Measurements from ENCODE around the gene LRP1-AS.

The LRP1-AS gene

GRCh38 chr12:57119294-57120085 lies 27.9 kb downstream of the LRP1-AS start:
- DNase-seq, result no peak

- DNase-seq, result no peak
These were observed 28.6 kb downstream of the LRP1-AS start for GRCh38 chr12:57118711-57119271.

GRCh38 chr12:57116580-57117281 lies 30.7 kb downstream of the LRP1-AS start:
- DNase-seq, result no peak

GRCh38 chr12:57112492-57113294 lies 34.7 kb downstream of the LRP1-AS start:
- DNase-seq, result no peak

- peak in 10 of 14 donors; percentile 33 to 71 (median 60) for DNase-seq
These were observed 36.2 kb downstream of the LRP1-AS start, which contains the start of gene STAT6 for GRCh38 chr12:57111031-57111734. Gene STAT6 (minus strand): TSS chr12:57111362. CDS start chr12:57108278, 3,084 bp downstream.

- peak in 2 of 14 donors; percentile 30 to 38 for DNase-seq
These were observed 37.1 kb downstream of the LRP1-AS start for GRCh38 chr12:57110104-57111030.

GRCh38 chr12:57109207-57110103 lies 38.0 kb downstream of the LRP1-AS start:
- no peak for DNase-seq

- DNase-seq, result no peak
These were observed 39.8 kb downstream of the LRP1-AS start for GRCh38 chr12:57107456-57108155.

- no peak for DNase-seq
These were observed 41.3 kb downstream of the LRP1-AS start for GRCh38 chr12:57106021-57106708.

GRCh38 chr12:57105011-57105753 lies 42.2 kb downstream of the LRP1-AS start:
- no peak for DNase-seq

- no peak for DNase-seq
These were observed 43.0 kb downstream of the LRP1-AS start for GRCh38 chr12:57104292-57104910.

- DNase-seq, result no peak
These were observed 43.6 kb downstream of the LRP1-AS start for GRCh38 chr12:57103856-57104255.

GRCh38 chr12:57101892-57102695 lies 45.3 kb downstream of the LRP1-AS start:
- no peak for DNase-seq

- no peak for DNase-seq
These were observed 47.7 kb downstream of the LRP1-AS start for GRCh38 chr12:57099766-57100165.

- DNase-seq, result no peak
These were observed 48.2 kb downstream of the LRP1-AS start for GRCh38 chr12:57099047-57099714.

- no peak for DNase-seq
These were observed 48.9 kb downstream of the LRP1-AS start for GRCh38 chr12:57098546-57098945.
